Measurements from ENCODE around the gene HDAC5.
A peak's percentile ranks its signal among the peaks of the same experiment; 100 is the strongest.

DNA sequence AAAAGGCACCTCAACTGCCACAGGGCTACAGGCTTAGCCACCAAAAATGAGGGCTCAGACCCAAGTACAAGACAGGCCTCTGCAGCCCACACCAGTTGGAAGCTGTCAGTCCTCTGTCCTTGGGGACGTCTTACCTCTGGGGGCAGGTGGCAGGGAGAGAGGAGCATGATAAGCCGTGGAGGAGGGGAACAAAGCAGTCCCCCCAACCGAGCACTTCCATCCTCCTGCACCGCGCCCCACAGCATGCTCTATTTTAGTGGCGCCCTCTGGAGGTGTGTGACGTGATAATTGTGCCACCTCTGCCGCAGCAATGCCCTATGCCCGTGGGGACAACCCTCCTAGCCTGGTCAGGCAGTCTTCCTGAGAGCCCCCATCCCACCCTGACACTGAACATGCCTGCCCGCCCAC is 39.3 kb downstream of the HDAC5 start:
- TF ChIP-seq, protein P1, sequence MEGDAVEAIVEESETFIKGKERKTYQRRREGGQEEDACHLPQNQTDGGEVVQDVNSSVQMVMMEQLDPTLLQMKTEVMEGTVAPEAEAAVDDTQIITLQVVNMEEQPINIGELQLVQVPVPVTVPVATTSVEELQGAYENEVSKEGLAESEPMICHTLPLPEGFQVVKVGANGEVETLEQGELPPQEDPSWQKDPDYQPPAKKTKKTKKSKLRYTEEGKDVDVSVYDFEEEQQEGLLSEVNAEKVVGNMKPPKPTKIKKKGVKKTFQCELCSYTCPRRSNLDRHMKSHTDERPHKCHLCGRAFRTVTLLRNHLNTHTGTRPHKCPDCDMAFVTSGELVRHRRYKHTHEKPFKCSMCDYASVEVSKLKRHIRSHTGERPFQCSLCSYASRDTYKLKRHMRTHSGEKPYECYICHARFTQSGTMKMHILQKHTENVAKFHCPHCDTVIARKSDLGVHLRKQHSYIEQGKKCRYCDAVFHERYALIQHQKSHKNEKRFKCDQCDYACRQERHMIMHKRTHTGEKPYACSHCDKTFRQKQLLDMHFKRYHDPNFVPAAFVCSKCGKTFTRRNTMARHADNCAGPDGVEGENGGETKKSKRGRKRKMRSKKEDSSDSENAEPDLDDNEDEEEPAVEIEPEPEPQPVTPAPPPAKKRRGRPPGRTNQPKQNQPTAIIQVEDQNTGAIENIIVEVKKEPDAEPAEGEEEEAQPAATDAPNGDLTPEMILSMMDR (IDR thresholded peaks at IDR 0.05), result peak in 3 of 7 experiments; percentile 13 to 18 (median 14)
- TF ChIP-seq POLR2A (IDR thresholded peaks at IDR 0.05), result no peak

Data from body of pancreas (tissue), 4 donors.